ENCODE results near the gene PITPNC1.
"Not testable (repeated sequence)": the region's sequence is repeated elsewhere in the genome, so short reads cannot be mapped to it uniquely, and the experiment has no call there.

The PITPNC1 gene

GRCh38 chr17:67466251-67466796 is 89.2 kb downstream of the PITPNC1 start:
- no peak for DNase-seq

- DNase-seq, result peak; percentile 18
These were observed 90.7 kb downstream of the PITPNC1 start for GRCh38 chr17:67467500-67468455.

GRCh38 chr17:67469208-67469980 is 92.3 kb downstream of the PITPNC1 start:
- peak; percentile 48 for DNase-seq

- no peak for DNase-seq
These were observed 93.1 kb downstream of the PITPNC1 start for GRCh38 chr17:67470163-67470562.

GRCh38 chr17:67471118-67471517 is 94.0 kb downstream of the PITPNC1 start:
- DNase-seq, result no peak

- peak; percentile 47 for DNase-seq
These were observed 95.5 kb downstream of the PITPNC1 start for GRCh38 chr17:67472606-67473005.

- DNase-seq, result peak; percentile 78
These were observed 97.1 kb downstream of the PITPNC1 start for GRCh38 chr17:67474081-67474661.

- peak; percentile 61 for DNase-seq
These were observed 98.3 kb downstream of the PITPNC1 start for GRCh38 chr17:67475161-67475937.

GRCh38 chr17:67476787-67477335 is 99.8 kb downstream of the PITPNC1 start:
- no peak for DNase-seq

- DNase-seq, result peak; percentile 39
These were observed 100.6 kb downstream of the PITPNC1 start for GRCh38 chr17:67477687-67478086.

- no peak for DNase-seq
These were observed 101.4 kb downstream of the PITPNC1 start for GRCh38 chr17:67478401-67479041.

GRCh38 chr17:67479148-67479547 is 102.1 kb downstream of the PITPNC1 start:
- DNase-seq, result no peak

GRCh38 chr17:67480959-67481358 is 103.9 kb downstream of the PITPNC1 start:
- not testable (repeated sequence) for DNase-seq

- DNase-seq, result no peak
These were observed 104.7 kb downstream of the PITPNC1 start for GRCh38 chr17:67481808-67482207.

GRCh38 chr17:67482764-67483163 is 105.7 kb downstream of the PITPNC1 start:
- no peak for DNase-seq

- DNase-seq, result no peak
These were observed 107.2 kb downstream of the PITPNC1 start for GRCh38 chr17:67484261-67484660.

- DNase-seq, result no peak
These were observed 108.6 kb downstream of the PITPNC1 start for GRCh38 chr17:67485666-67486065.

GRCh38 chr17:67487506-67487905 is 110.4 kb downstream of the PITPNC1 start:
- DNase-seq, result no peak

GRCh38 chr17:67488161-67488560 is 111.1 kb downstream of the PITPNC1 start:
- DNase-seq, result no peak

- no peak for DNase-seq
These were observed 111.7 kb downstream of the PITPNC1 start for GRCh38 chr17:67488768-67489167.

- no peak for DNase-seq
These were observed 112.2 kb downstream of the PITPNC1 start for GRCh38 chr17:67489273-67489672.

All from fibroblast of skin of abdomen (primary cell).